ENCODE results near the gene CENPP. TPM values are rescaled to one million over a fixed set of nuclear protein-coding genes. Genes with fewer than 3 reads are reported as not detected.

Gene CENPP
- total RNA-seq, 1 donor from 2014 or later = 6.0 TPM

DNA sequence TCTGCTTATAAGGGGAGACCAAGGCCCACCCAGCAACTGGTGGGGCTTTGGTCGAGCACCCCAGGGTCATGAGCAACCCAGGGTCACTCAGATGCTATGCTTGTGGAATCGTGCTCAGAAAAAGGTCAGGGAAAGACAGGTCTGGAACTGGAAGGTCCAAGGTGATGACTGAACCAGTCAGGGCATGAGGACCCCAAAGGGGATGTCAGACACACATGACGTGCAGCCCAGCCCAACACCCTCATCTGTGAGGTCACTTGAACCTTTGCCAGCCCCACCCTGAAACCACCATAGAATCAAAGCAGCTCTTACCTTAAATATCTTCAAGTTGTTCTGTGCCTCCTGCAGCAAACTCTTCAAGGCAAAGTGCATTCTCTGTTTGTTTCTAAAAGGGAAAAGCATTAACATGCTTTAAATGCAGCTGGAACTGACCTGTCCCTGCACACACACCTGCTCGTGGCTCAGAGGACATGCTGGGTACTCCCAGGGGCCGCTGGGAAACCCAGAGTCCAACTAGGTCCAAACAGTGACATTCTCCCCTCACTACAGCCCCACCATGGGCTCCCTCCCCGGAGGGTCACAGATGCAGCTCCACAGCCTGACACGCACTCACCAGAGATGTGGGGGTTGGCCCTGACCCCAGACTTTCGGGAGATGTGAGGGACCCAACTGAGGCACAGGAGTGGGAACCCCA lies 314.8 kb downstream of the CENPP start:
- DNase-seq = no peak

DNA sequence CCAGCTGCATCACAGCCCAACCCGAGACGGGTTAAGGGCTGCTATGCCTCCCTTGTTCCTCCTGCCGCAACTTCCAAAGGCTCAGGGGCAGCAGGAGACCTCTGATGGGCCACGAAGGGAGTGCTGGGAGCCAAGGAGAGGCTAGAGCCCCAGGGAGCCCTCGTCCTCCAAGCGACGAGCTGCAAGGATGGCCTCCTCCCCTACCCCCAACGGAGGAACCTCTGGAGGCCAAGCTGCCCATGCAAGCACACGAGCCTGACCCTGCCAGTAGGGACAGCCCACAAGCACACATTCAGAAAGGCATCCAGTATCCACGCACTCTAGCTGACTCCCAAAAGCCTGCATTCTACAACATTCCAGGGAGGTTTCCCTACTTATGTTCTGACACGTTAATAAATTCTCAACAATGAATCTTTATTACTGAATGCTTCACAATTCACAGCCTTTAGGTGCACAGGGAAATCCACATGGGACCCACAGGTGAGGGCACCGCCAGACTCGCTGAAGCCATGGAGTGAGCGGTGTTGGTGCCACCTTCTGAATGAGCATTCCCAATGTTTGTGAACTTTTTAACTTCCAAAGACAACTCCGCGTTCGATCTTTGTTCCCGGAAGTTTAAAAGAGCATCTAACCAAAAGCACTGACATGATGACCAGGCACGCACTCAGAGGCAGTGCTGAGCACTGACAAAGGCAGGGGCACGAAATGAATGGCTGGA lies 315.5 kb downstream of the CENPP start:
- no peak for DNase-seq

DNA sequence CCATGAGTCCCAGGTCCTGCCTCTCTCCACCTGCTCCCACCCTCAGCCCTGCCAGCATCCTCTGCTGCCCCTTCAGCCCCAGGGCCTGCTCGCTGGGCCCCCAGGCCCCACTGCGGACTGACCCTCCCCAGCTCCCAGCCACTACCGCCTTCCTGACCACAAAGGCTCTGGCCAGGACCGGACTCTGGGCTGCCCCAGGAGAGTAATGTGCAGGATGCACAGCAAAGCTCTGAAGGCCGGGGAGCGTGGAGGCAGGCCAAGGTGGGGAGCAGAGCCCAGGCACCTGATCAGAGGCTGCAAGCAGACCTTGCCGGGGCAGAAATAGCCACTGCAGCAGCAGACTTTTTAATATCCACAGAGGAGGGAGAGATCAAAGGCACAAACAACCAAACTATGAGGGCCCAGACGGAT lies 316.3 kb downstream of the CENPP start:
- DNase-seq = no peak

DNA sequence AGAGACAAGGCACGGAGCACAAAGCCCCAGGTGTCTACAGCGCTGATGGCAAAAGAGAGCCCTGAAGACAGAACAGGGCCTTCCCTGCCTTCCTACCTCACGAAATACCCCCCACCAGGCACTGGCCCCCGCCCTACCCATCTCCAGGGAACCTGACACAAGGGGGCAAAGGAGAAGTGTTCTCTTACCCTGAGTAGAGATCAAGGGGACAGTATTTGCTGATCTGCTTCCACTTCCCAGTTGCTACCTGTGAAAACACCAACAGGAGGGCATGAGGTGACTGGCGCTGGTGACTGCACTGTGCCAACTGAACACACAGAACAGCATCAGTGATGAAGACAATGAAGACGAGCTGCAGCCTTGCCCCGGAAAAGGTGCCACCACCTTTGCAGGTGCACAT lies 316.8 kb downstream of the CENPP start:
- no peak for DNase-seq

DNA sequence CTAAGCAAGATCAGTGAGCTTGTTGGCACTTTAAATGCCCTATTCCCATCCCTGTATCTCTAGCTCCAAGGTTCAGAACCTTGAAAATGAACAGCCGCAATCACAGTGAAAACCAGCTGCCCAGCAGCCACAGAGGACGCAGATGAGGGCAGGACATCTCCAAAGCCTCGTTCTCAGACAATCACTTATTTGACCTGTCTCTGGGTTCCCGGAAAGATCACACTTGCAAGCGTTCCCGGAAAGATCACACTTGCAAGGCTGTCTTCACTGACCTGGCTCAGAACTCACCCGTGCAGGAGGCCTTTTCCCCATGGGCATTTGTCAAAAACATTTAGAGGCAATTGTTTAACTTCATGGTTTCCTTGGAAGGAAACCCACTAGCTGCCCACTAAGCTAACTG lies 318.5 kb downstream of the CENPP start:
- no peak for DNase-seq

DNA sequence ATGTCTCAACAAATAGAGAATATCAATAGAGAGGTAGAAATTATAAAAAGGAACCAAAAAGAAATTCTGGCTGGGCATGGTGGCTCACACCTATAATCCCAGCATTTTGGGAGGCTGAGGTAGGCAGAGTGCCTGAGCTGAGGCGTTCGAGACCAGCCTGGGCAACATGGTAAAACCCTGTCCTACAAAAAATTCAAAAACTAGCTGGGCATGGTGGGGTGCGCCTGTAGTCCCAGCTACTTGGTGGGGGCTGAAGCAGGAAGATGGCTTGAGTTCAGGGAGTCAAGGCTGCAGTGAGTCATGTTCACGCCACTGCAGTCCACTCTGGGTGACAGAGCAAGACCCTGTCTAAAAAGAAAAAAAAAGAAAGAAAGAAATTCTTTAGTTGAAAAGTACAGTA lies 319.3 kb downstream of the CENPP start:
- DNase-seq = no peak

DNA sequence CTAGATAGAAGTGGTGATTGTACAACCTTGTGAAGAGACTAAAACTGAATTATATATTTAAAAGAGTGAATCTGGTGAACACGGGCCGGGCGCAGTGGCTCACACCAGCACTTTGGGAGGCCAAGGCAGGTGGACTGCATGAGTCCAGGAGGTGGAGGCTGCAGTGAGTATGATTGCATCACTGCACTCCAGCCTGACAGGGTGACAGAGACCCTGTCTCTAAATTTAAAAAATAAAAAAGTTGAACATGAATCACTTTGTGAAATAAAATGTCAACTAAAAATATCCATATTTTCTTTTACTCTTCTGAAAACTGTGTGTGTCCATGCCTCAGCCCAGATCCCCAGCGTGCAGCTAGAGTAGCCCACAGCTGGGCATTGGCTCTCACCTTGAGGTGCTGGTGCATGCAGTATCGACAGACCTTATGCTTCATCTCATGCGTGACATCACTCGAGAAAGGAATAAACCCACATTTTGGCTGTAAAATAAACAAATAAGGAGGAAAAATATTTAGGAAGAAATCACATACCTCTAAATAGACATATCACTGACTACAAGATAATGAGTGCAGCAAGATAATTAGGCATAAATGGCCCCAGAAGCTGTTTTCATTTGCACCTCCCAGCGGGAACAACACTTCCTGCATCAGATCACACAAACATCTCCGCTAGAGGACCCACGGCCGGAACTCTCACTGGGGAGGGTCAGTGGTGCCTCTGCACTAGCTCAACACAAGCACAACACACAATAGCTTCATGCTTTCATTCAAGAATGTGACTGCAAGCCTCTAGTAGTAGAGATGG lies 322.1 kb downstream of the CENPP start:
- no peak for DNase-seq

DNA sequence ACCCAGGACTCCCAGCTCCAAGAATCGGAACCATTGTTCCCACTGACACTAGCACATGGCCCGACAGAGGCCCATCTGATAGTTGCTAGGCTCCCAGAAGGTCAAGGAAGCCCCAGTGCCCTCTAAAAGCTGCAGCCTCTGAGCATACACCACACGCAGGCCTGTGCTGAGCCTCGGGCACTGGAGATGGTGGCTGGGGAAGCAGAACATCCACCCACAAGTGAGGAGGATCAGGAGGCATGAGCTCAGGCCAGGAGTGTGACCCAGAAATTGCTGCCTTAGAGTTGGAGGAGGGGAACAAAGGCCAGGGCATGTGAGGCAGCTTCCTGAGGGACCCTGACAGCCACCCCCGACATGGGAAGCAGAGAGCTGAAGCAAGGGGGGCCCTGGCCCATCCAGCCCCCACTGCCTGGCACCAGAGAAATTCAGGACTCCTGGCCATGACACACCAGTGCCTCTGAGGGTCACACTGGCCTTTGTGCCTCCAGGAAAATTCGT lies 322.8 kb downstream of the CENPP start:
- no peak for DNase-seq

DNA sequence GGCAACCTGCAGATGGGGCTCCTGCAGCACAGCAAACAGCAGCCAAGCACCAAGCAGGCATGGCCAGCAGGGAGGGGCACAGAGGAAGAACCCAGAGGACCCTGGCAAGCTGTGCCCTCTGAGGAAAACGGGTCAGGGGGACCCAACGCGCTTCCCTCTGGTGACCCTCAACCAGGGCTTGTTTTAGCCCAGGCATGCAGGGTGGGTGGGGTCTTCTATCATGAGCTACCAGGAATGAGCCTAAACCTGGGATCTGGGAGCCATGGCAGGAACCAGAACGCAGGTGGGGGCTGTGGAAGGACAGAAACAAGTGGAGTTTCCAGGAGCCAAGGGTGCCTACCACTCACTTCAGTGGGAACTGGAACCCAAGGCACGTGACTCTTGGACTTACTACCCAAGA lies 323.3 kb downstream of the CENPP start:
- no peak for DNase-seq

DNA sequence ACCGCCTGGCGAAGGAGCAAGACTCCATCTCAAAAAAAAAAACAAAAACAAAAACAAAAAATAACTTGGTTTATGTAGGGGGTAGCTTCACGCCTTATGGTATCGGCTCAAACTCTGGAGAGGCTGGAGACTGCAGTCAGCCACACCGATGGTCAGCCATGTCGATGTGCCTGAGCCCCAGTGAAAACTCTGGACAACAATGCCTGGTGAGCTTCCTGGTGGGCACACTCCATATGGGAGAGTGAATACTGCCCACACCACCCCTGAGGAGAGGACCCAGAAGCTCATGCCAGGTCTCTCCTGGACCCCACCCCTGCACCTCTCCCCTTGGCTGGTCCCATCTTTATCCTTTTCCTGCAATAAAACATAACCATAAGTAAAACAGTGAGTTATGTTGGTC lies 324.5 kb downstream of the CENPP start:
- DNase-seq = no peak

DNA sequence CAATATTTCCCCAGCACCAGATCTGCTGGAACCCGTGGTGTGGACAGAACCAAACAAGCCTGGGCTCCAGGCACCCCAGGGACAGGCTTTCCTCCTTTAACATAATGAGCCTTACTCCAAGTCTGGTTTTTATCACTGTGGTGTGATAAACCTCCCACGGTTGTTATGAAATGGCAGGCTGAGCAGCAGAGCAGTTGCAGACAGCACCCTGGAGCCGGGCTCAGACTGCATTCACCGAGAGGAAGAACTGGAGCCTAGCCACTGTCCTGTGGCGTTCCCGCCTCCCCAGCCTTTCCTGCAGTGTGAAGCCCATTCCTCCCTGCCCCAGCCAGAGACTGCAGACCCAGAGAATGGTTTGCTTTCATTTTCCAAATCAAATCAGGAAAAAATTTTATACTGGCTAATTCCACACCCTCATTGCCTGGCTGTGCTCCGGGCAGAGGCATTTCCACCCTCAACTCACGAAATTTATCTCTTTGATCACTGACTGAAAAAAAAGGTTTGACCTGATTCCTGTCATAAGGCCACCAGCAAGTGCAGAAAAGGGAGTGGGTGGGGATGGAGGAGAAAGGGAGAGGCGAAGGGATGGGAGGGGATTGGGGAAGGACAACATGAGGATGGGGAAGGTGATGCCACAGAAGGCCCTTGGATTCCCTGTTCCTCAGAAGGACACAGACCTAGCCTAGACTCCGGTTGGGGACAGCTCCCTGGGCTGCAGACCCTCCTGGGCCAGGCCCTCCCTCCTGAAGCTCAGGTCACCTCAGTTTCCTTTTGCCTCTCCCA lies 325.3 kb downstream of the CENPP start:
- no peak for DNase-seq

DNA sequence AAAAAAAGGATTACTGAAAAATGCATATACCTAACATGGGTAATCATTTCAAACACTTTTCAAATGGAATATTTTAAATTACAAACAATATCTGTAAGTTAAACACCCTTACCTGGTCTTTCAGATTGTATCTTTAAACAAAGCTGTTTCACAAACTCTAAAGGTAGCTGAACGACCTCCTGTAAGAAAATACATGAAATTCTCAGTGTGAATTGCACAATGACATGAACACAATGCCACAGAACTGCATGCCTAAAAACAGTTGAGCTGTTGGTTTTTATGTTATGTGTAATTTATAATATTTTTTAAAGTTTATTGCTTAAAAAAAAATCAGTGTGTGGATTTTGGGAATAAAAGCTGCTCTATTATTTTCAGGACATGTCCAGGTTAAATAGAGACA lies 326.7 kb downstream of the CENPP start:
- no peak for DNase-seq

DNA sequence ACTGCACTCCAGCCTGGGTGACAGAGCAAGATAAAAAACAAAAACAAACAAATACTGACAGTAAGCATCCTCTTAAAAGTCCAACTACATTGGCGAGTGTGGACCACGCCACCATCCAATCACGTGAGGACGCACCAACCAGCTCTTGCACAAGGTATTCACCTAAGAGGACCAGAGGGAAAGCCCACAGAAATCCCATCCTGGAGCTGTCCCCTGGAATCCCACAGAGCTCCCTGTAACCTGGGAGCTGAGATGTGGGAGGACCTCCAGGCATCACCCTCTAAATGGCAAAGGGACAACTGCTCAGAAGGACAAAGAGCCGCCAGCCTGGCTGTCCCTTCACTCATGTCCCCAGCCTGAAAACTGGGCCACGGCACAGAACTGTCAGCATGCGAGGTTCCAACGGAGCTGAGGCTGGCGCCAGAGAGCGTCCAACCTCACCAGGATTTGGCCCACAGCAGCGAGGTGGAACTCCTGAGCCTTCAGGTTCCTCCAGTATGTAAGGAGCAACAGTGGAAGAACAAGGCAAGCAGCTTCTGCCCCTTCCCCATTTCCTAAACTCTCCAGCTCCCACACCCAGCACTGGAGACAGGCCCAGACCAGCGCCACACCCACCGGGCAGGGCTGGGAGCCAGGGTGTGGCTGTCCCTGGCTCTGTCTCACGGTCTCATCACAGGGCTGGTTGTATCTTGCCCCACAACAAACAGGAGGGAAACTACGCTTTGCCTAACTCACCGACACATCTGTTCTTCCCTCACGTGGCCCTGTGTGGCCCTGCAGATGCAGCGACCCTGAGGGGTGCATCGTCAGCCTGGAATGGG lies 328.9 kb downstream of the CENPP start:
- no peak for DNase-seq

DNA sequence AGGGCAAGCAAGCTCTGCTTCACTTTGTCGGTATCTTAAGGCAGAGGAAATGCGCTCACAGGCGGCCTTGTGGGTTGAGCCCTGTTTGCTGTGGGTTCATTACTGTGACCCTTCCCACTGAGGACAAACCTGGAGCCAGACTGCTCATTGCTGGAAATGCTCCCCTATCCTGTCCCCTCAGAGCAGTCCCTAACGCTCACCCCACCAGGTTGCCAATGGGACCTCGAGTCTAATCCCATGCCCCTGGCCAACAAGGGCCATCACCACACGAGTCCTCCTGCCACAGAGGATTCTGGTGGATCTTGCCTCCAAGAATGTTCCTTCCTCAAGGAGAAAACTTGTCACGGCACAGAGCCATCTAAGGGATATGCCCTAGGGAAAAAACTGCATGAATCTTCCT lies 329.6 kb downstream of the CENPP start:
- DNase-seq = no peak

DNA sequence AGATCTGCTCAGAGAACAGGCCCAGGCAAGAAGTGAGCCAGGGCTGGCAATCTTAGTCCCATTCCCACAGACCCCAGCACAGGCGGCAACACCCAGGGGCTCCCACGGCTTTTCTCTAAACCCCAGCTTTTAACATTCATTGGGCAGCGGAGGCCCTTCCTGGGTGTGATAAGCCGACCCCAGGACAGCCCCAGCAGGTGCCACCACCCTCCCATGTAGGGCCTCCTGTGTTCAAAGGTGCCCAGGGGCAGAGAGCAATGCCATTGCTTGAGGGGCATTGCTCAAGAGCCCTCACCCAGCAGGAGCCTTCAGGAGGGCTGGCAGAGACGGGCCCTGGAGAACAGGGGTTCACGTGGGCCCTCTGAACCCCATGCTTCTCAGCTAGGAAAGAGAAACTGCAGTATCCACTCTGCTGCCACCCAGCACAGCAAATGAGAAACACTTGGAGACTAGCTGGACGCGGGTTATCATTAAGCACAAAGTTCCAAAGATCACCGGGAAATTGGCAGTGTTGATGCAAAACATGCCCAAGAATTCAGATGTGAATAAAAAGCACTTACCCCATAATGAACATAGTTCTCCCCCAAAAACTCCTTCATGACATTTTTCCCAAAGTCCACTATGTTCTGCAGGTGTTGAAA lies 330.3 kb downstream of the CENPP start:
- no peak for DNase-seq

DNA sequence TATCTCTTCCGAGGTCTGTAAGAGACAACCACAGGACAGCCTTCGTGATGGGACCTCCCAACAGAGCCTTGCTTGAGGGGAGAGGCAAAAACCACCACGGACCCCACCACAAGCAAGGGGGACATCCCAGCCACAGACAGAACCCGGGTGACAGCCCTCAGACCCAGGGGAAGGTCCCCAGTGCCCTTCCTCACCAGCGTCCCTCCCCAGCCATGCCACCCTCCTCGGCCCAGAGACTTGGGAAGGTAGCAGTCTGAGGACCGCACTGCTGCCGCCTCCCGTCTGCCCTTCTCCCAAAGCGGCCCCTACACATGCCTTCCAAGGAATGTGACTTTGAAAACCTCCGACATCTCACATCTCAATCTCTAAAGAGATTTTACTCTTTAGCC lies 330.8 kb downstream of the CENPP start:
- no peak for DNase-seq

DNA sequence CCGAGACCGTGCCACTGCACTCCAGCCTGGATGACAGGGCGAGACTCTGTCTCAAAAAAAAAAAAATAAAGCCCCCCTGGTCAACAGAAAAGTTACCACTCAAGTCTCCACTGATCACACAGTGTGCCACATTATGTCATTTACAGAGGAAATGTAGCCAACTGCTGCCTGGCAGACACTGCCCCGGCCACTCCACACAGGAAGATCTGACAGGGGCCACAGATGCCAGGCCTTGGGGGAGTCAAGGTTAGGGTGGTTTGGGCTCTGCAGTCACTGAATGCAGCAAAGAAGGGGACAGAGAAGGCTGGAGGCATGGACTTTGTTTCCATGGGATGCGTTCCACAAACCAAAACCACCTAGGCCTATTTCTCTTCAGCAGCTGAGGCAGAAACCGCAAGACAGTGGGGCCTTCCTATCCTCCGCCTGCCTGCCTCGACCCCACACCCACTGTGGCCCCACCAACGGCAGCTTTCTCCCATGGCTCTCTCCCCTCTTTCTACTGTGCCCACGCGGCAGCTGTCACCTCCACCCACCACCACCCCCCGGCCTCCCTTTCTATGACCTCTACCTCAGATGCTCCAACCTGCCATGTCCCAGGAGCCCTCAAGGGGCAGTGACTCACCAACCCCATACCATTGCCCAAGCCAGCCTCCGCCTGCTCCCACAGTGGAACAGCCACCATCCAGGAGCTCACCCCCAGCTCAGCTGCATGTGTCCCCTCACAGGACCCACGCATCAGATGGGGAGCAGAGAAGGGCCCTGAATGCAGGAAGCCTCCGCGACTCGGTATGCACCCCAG lies 331.7 kb downstream of the CENPP start:
- DNase-seq = no peak

DNA sequence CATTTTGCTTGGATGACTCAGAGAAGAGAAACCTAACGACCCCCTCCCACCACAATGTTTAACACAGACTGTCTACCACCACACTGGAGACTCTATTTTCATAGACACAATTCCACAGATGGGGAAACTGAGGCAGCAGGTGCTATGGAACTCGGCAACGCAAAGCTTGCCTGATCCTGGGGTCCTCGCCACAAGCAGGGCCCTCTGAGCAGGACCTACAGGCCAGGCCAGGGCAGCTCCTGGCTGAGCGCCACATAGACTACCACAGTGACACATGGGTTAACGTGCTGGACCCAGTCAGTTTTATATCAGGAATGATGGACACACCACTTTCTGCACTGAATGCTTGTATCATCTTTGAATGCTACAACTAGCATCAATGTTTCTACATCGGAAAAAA lies 332.4 kb downstream of the CENPP start:
- no peak for DNase-seq

DNA sequence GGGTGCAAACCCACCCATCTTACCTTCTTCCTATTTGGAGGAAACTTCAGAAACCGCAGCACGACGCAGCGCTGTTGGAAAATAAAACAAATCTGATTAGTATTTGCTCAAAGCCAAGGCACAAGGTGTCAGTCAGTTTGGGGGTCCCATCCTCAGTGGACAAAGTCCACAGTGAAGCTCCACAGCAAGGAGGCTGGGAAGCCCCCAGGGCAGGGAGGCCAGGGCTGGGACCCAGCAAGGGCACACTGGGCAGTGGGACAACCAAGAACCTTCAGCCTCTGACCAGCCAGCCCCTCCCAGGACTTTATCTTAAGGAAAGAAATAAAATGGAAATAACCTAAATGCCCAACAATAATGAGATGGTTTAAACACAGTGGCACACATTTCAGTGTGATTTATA lies 332.9 kb downstream of the CENPP start:
- no peak for DNase-seq

DNA sequence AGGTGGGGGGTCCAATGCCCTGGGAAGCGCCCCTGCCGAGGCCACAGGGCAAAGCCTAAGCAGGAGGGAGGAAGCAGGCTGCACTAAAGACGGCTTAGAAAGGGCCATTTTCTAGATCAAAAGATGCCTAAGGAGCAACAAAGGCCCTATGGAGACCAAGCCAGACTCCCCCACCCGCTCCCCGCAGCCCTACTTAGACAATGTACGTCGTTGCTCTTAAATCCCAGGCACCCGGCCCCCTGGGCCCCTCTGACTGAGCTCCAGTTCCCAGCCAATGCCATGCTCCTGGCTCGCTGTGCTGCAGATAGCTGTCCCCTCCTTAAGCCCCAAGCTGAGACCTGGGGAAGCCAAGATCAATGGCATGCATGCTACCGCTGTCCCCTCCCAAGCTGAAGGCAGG lies 333.8 kb downstream of the CENPP start:
- no peak for DNase-seq

All from skin of body (tissue), 2 donors.